ENCODE data around the gene ANK3.

GRCh38 chr10:60389413-60390025, at the start of gene ANK3:
- TF ChIP-seq CTCF (optimal IDR thresholded peaks at IDR 0.05 in 1 of 3, IDR thresholded peaks at IDR 0.05 in 1 of 3, conservative IDR thresholded peaks at IDR 0.05 in 1 of 3; ENCODE audit: extremely low read depth in 1 of 3, insufficient read depth in 2 of 3, low read length in 3 of 3) (no peak), EZH2 (IDR thresholded peaks at IDR 0.05; ENCODE audit: low read length) (no peak)

Measured in keratinocyte (primary cell).